IPS DF 6.9 (cell line): ENCODE data around the gene OBSCN.

ENCODE experiments used
- DNase-seq: peaks from one replicate; pipeline ENCODE4 v3.0.0-alpha.2; 2013; ENCODE audit warnings: low read depth, low spot score
- H3K27ac ChIP-seq: one replicate; pipeline ENCODE4 v1.5.1; 2013; ENCODE audit warnings: low read length, control low read depth
- H3K27me3 ChIP-seq: 2 replicates; pipeline ENCODE4 v1.6.1; 2013; ENCODE audit warnings: mild to moderate bottlenecking, low read length; ENCODE audit not compliant: control insufficient read depth, insufficient read depth
- H3K36me3 ChIP-seq: 2 replicates; pipeline ENCODE4 v1.6.1; 2013; ENCODE audit warnings: low read length; ENCODE audit not compliant: control insufficient read depth, insufficient read depth
- H3K4me1 ChIP-seq: 2 replicates; pipeline ENCODE4 v1.6.1; 2013; ENCODE audit warnings: low read length; ENCODE audit not compliant: control insufficient read depth, insufficient read depth
- H3K4me3 ChIP-seq: 2 replicates; pipeline ENCODE4 v1.5.1; 2013; ENCODE audit warnings: mild to moderate bottlenecking, low read length
- H3K9me3 ChIP-seq: 2 replicates; pipeline ENCODE4 v1.6.1; 2013; ENCODE audit warnings: low read length, inconsistent platforms; ENCODE audit not compliant: control insufficient read depth, insufficient read depth
- WGBS: extraction: QIAGEN DNeasy Blood & Tissue Kit; methylation state at CpG from one replicate; pipeline ENCODE4 v1.1.7; 2013; ENCODE audit warnings: mixed read lengths, missing lambda C conversion rate; ENCODE audit not compliant: insufficient read length, insufficient coverage; 5-methylcytosine and 5-hydroxymethylcytosine counted together

OBSCN gene

DNA sequence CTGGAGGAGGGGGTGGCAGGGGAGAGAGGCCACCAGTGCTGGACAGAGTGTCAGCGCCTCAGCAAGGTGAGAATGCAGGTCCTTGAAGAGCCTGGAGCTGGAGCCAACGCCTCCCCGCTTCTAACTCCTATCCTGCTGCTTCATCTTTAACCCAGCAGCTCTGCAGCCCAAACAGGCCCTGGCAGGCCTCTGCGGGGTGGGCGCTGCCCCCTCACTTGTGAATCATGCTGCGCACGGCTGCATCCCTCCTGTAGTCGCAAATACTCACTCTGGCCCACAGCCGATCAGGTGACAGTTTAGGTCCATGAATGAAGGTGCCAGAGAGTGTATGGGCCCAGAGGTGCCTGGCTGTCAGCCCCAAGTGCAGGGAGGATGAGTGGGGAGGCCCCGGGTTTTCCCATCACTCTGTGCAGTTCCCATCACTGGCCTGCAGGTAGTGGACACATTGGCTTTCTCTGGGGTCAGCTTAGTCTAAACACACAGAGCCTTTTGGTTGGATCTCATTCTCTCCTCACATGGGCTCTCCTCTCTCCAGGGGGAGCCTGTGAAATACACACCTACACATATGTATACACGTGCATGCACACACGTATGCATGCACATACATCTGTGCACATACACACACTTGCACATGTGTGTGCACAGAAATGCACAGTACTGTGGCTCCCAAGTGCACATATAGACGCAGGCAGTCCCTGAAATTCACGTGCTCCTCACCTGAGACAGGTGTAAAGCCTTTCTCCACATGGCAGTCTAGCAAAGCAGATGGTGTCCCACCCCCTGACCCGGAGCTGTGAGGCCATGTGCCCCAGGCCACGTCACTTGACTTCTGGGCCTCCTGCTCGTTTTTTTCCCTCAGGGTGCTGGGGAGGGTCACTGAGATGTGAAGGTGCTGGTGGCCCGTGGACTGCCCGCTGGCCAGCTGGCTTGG is 146.8 kb downstream of the OBSCN start:
- Histone ChIP-seq H3K4me3 (no peak overlapping the region), H3K27ac (no peak overlapping the region), H3K27me3 (no peaks in the 10 kb centered on the region), H3K4me1 (no peaks in the 10 kb centered on the region), H3K9me3 (no peaks in the 10 kb centered on the region), H3K36me3 (no peaks in the 10 kb centered on the region)
- DNase-seq, result no peak
- no CpG with 5 or more reads among the region's 19 CpGs for WGBS

DNA sequence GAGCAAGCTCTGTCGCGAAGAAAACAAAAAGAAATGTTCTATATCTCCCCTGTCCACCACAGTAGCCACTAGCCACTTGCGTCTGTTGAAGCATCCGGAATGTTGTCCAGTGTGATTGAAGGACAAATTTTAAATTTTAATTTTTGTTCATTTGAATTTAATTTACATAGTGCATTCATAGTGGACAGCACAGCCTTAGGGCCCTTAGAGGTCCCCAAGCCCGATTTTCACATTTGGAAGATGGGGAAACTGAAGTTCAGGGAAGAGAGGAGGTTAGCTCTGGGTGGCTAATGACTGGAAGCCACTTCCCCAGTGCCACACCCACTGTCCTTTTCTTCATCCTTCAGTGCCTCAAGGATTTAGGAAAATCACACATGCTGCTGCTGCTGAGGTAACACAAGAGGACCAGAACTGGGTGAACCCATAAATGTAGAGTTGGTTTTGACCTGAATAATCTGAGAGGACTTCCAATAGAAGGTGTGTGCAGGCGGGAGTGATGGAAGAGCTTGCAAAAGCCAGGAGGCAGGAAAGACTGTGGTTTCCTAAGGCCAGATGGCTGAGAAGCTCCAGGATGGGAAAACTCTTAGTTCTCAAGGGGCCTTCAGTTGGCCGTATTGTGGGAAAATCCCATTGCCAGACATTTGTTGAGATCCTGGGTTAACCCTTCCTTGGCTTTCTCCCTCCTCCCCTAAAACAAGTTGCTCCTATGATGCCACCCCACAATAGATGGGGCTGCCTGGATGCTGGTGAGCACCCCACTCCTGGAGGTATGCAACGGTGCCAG is 149.2 kb downstream of the OBSCN start:
- Histone ChIP-seq H3K4me3 (no peak overlapping the region), H3K36me3 (no peaks in the 10 kb centered on the region), H3K27me3 (no peaks in the 10 kb centered on the region), H3K9me3 (no peaks in the 10 kb centered on the region), H3K27ac (no peak overlapping the region), H3K4me1 (no peaks in the 10 kb centered on the region)
- no peak for DNase-seq
- WGBS, result no CpG with 5 or more reads among the region's 8 CpGs

DNA sequence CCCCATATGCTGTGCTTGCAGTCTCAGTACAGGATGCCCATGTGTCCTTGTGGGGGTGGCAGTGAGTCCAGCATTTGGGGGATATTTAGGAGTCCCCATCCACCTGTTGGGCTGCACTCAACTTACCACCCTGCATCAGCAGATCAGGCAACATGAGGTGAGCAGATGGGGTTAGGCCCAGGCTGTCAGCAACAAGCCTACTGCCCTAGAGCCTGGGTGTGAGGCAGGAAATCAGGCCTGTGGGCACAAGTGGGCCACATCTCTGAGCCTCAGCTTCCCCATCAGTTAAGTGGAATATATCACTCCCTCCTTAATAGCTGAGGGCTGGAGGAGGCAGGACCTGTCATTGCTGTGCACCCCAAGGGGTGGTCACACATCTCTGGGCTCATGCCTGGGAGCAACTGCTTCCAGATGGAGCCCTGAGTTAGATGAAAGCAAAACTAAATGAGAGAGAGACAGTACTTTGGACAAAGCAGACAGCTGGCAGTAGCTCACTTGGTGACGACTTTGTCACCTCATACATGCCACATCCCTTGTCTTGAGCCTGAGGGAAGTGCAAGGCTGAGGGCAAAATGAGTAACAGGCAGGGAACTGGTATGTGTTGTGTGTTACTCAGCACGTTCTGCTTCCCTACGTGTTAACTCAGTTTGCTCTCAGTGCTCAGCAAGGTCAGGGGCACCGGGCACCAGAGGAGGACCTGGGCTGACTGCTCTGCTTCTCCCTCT is 150.4 kb downstream of the OBSCN start:
- no CpG with 5 or more reads among the region's 4 CpGs for WGBS
- Histone ChIP-seq H3K4me1 (no peaks in the 10 kb centered on the region), H3K27ac (no peak overlapping the region), H3K9me3 (no peaks in the 10 kb centered on the region), H3K36me3 (no peaks in the 10 kb centered on the region), H3K4me3 (no peak overlapping the region), H3K27me3 (no peaks in the 10 kb centered on the region)
- DNase-seq, result no peak

DNA sequence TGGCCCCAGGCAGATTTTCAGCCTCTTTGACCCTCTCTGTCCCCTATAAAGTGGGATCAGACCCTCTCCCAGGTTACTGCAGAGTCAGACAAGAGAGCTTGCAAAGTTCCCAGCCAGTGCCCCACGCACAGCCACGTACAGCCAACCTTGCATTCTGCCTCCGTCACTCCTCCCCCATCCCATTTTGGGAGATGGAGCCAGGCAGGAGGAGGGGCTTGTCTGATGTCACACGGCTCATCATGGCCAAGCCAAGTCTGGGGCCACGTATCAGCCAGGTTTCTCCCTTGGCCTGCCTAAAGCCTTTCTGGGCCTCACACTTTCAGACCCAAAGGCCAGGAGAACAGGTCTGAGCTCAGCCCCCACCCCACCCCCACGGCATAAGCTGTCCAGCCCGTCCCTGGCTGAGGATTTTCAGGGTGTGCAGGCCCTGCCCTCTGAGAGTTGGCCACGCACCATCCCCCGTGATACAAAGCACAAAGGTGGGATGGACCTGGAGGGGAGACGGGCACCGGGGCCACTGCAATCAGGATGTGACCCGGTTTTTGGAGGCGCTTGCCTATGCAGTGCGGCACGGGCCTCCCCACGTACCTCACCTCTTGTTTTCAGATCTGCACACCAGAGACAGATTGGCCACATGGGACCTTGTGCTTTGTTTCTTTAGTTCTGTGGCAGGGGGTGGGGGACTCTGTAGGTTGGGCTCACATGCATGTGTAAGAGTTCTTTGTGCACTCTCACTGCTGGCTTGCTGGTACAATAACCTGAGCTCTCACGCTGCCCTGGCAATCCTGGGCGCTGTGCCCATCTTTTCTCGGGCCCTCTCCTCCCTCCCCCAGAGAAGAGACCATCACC is 151.1 kb downstream of the OBSCN start:
- Histone ChIP-seq H3K36me3 (no peaks in the 10 kb centered on the region), H3K9me3 (no peaks in the 10 kb centered on the region), H3K4me1 (no peaks in the 10 kb centered on the region), H3K4me3 (no peak overlapping the region), H3K27ac (no peak overlapping the region), H3K27me3 (no peaks in the 10 kb centered on the region)
- no peak for DNase-seq
- WGBS, result no CpG with 5 or more reads among the region's 19 CpGs

DNA sequence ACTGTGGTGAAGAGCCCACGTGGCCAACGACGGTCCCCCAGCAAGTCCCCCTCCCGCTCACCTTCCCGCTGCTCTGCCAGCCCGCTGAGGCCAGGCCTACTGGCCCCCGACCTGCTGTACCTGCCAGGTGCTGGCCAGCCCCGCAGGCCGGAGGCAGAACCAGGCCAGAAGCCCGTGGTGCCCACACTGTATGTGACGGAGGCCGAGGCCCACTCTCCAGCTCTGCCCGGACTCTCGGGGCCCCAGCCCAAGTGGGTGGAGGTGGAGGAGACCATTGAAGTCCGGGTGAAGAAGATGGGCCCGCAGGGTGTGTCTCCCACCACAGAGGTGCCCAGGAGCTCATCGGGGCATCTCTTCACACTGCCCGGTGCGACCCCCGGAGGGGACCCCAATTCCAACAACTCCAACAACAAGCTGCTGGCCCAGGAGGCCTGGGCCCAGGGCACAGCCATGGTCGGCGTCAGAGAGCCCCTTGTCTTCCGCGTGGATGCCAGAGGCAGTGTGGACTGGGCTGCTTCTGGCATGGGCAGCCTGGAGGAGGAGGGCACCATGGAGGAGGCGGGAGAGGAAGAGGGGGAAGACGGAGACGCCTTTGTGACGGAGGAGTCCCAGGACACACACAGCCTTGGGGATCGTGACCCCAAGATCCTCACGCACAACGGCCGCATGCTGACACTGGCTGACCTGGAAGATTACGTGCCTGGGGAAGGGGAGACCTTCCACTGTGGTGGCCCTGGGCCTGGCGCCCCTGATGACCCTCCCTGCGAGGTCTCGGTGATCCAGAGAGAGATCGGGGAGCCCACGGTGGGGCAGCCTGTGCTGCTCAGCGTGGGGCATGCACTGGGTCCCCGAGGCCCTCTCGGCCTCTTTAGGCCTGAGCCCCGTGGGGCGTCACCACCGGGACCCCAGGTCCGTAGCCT is 152.0 kb downstream of the OBSCN start:
- no peaks in the 10 kb centered on the region for H3K27me3 ChIP-seq
- no peaks in the 10 kb centered on the region for H3K4me1 ChIP-seq
- H3K36me3 ChIP-seq, result no peaks in the 10 kb centered on the region
- no CpG with 5 or more reads among the region's 45 CpGs for WGBS
- no peaks in the 10 kb centered on the region for H3K9me3 ChIP-seq
- no peak for DNase-seq
- H3K27ac ChIP-seq, result no peak overlapping the region
- H3K4me3 ChIP-seq, result no peak overlapping the region

DNA sequence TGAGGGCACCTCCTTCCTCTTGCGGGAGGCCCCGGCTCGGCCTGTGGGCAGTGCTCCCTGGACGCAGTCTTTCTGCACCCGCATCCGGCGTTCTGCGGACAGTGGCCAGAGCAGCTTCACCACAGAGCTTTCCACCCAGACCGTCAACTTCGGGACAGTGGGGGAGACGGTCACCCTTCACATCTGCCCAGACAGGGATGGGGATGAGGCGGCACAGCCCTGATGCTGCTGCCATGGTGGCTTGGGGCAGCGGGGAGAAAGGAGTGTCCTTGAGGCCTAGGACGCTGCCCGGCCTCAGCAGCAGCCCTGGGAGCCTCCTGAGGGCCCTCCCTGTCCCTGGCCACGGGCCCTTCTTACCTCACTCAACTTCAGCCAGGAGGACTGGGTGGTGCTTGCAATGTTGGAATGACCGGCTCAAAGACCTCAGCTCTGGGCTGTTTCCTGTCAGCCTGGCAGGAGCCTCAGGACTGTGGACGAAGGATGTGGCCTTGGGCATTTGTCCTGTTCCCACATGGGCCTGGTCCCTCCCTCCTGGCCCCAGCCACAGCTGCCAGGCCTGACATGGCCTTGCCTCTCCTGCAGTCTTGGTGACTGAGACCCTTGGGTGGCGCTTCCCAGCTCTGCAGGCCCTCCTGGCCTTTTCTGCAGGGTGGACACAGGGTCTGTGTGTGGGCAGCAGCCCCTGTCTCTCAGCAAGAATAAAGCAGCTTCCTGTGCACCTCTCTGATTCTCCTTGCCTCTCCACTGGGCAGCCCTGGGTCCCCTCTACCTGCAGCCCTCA is 152.9 kb downstream of the OBSCN start:
- whole genome bisulfite sequencing, result no CpG with 5 or more reads among the region's 19 CpGs
- no peak for DNase-seq
- no peak overlapping the region for H3K4me3 ChIP-seq
- H3K27ac ChIP-seq, result no peak overlapping the region
- H3K27me3 ChIP-seq, result no peaks in the 10 kb centered on the region
- no peaks in the 10 kb centered on the region for H3K36me3 ChIP-seq
- no peaks in the 10 kb centered on the region for H3K9me3 ChIP-seq
- no peaks in the 10 kb centered on the region for H3K4me1 ChIP-seq

DNA sequence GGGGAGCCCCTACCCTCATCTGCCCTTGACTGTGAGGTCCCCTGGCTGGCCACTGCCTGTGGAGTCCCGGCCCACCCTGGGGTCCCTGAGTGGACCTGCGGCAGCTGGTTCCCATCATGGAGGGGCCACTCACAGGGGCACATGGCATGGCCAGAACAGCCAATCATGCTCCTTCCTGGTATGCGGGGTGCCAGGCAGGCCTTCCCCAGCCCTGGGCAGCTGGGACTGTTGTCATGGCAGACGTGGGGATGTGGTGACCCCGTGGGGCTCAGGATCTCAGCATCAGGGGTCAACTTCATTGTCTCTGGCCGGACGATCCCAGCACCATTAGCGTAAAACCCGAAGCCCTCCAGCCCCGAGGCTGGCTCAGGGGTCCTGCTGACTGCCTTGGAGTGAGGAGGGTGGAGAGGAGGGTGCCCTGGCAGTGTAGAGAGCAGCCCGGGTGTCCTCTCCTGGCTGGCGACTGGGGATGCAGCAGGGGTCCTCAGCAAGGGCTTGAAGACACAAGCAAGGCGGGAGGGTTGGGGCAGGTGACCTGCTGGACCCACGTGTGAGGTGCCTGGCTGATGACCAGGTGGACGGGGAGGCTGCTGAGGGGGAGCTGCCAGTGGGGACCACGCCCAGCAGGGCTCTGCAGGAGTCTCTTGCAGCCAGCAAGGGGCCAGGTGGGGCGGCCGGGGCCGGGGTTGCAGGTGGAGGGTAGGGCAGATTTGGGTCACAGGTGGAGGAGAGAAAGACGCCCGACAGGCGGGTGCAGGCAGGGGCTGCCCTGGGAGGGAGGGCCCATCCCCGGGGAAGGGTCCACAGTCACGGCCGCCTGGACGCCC is 153.7 kb downstream of the OBSCN start:
- H3K27ac ChIP-seq, result no peak overlapping the region
- no peak overlapping the region for H3K4me3 ChIP-seq
- no peaks in the 10 kb centered on the region for H3K36me3 ChIP-seq
- no peaks in the 10 kb centered on the region for H3K4me1 ChIP-seq
- no peak for DNase-seq
- H3K27me3 ChIP-seq, result no peaks in the 10 kb centered on the region
- no CpG with 5 or more reads among the region's 26 CpGs for WGBS
- H3K9me3 ChIP-seq, result no peaks in the 10 kb centered on the region

DNA sequence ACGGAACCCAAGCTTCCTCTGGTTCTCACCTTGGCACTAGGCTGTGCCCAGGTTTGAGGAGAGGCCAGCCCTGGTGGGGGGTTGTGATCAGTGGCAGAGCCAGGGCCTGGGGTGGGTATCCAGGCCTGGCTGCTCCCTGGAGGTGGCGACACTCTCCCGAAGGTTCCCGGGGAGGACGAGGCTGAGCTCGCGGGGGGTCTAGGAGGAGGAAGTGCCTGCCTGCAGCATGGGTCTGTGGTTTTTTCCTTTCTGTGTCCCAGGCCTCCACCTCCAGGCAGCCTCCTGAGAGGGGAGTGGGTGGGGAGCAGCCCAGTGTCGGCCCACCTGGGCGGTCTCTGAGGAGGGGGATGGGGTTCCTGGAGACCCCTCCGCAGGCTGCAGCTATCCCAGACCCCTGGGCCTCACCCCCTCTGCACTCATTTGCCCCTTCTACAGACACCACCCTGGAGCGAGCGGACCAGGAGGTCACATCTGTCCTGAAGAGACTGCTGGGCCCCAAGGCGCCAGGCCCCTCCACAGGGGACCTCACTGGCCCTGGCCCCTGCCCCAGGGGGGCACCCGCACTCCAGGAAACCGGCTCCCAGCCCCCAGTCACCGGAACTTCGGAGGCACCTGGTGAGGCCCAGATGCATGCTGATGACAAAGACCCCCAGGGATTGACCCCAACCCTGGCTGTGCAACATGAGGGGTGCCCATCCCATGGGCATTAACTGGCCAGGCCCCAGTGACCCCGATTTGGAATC is 154.5 kb downstream of the OBSCN start:
- H3K4me1 ChIP-seq, result no peaks in the 10 kb centered on the region
- no CpG with 5 or more reads among the region's 18 CpGs for WGBS
- H3K27me3 ChIP-seq, result no peaks in the 10 kb centered on the region
- no peak overlapping the region for H3K27ac ChIP-seq
- H3K36me3 ChIP-seq, result no peaks in the 10 kb centered on the region
- H3K4me3 ChIP-seq, result no peak overlapping the region
- no peak for DNase-seq
- H3K9me3 ChIP-seq, result no peaks in the 10 kb centered on the region
